Neural cell (in vitro differentiated cells): ENCODE data around the gene CCER1.

Source experiments
- EZH2 ChIP-seq: fragments of 200-600, 300-800 bp; shearing (Covaris generic), sonication (generic); IDR thresholded peaks from 2 replicates; pipeline ENCODE4 v1.6.1; 2014; ENCODE audit warnings: antibody characterized with exemption, low read length, borderline replicate concordance, mild to moderate bottlenecking; ENCODE audit not compliant: insufficient read depth, poor library complexity, severe bottlenecking
- RAD21 ChIP-seq: fragments of 450-650 bp; conservative IDR thresholded peaks from 2 replicates; pipeline ENCODE4 v1.6.1; 2014; ENCODE audit warnings: antibody characterized with exemption, mild to moderate bottlenecking, moderate library complexity
- TF ChIP-seq, protein P1 (sequence below): fragments of 450-650 bp; IDR thresholded peaks from 2 replicates; pipeline ENCODE4 v1.5.1; 2014; ENCODE audit warnings: antibody characterized with exemption, mild to moderate bottlenecking, moderate library complexity; ENCODE audit not compliant: poor library complexity, severe bottlenecking

DNA sequence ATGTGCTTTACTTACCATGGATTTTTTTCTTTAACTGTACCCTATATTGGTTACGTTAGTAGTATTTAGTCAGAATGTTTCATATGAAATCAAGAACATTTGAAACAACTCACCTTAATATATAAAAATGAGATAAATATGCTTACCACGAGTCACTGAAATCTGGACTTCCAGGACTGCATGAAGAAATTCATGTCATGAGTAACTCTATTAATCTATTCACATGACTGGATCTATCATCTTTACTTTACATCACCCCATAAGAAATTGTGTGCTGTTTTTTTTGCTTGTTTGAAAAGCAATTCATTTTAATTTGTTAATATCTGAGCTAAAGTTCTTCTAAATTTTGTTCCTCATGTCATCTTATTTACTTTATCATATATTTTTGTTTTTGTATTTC lies 44.6 kb upstream of the CCER1 start:
- TF ChIP-seq, protein P1, sequence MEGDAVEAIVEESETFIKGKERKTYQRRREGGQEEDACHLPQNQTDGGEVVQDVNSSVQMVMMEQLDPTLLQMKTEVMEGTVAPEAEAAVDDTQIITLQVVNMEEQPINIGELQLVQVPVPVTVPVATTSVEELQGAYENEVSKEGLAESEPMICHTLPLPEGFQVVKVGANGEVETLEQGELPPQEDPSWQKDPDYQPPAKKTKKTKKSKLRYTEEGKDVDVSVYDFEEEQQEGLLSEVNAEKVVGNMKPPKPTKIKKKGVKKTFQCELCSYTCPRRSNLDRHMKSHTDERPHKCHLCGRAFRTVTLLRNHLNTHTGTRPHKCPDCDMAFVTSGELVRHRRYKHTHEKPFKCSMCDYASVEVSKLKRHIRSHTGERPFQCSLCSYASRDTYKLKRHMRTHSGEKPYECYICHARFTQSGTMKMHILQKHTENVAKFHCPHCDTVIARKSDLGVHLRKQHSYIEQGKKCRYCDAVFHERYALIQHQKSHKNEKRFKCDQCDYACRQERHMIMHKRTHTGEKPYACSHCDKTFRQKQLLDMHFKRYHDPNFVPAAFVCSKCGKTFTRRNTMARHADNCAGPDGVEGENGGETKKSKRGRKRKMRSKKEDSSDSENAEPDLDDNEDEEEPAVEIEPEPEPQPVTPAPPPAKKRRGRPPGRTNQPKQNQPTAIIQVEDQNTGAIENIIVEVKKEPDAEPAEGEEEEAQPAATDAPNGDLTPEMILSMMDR = no peak
- TF ChIP-seq EZH2 (no peak), RAD21 (no peak)
